Cardiac fibroblast (primary cell): Measurements from ENCODE around the gene MYO16.

ENCODE experiments used
- DNase-seq, 2 donors: peaks; one replicate each; pipeline versions ENCODE4 v3.0.0 to v3.0.0-alpha.2; 2010; ENCODE audit warnings: low read depth in 2 of 2
- H3K4me3 ChIP-seq, 2 donors: replicated peaks in 1 of 2; 1 replicate in 1 of 2; 2 replicates in 1 of 2; pipeline ENCODE4 v1.5.1; 2011; ENCODE audit warnings: low read depth in 2 of 2, low read length in 2 of 2, mild to moderate bottlenecking in 2 of 2, moderate library complexity in 1 of 2
- CTCF ChIP-seq: IDR thresholded peaks from one replicate; pipeline ENCODE4 v1.5.1; 2011; ENCODE audit warnings: low read depth, mild to moderate bottlenecking, low read length, inconsistent platforms

The MYO16 gene

DNA sequence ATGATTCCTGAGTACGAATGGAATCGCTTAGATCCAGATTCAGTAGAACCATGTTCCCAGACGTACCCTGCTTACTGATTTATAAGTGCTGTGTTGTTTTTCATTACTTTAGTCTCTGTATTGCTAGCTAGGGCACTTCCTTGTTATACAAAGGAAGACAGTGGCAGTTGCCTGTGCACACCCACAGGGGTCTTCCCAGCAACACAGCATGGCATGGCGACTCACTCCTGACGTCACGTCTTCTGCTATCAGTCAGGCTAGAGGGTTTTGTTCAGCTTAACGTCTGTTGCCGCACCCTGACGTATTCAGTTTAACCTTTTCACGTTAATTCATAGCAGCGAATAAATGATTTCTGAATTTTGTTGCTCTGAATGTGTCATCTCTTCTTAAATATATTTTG is 295.1 kb downstream of the MYO16 start:
- no peak for DNase-seq
- H3K4me3 ChIP-seq = no peak overlapping the region
- TF ChIP-seq CTCF = no peak

DNA sequence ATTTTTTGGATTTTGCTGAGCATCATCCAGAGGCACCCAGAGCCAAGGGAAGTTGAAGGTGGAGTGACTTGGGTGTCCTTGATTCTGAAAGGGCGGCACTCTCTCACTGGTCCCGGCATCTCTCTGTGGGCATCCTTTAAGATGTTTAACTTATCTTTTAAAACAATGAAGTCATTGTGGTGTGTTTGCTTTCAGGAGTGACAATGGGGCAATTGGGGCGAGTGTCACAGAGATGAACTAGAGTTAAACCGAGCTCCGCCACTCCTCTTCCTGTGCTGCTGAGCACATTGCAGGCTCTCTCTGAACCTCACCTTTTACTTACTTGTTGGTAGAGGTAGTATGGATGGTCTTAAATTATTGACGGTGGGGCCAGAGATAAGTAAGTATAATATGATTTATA is 295.7 kb downstream of the MYO16 start:
- TF ChIP-seq CTCF = no peak
- no peak for DNase-seq
- no peak overlapping the region for H3K4me3 ChIP-seq

DNA sequence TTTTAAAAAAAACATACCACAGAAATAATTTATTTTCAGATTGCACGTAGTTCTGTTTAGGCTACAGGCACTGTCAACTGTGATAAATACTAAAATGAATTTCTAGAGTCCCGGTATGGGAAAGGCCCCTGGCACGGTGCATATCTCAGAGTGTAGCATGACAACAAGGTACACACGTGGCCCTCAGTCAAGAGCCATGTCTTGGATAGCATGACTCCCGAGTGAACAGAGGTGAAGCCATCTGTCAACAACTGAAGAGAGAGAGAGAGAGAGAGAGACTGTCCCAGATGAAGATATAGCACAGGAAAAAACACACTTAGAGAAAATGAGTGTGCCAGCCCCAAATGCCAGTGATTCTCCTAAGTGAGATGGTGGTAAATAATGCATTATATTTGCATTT is 297.5 kb downstream of the MYO16 start:
- TF ChIP-seq CTCF = no peak
- H3K4me3 ChIP-seq = no peak overlapping the region
- DNase-seq = no peak

- no peak for DNase-seq
- TF ChIP-seq CTCF = no peak
- no peak overlapping the region for H3K4me3 ChIP-seq
Observed at GRCh38 chr13:108927615-108928014, 298.2 kb downstream of the MYO16 start.

DNA sequence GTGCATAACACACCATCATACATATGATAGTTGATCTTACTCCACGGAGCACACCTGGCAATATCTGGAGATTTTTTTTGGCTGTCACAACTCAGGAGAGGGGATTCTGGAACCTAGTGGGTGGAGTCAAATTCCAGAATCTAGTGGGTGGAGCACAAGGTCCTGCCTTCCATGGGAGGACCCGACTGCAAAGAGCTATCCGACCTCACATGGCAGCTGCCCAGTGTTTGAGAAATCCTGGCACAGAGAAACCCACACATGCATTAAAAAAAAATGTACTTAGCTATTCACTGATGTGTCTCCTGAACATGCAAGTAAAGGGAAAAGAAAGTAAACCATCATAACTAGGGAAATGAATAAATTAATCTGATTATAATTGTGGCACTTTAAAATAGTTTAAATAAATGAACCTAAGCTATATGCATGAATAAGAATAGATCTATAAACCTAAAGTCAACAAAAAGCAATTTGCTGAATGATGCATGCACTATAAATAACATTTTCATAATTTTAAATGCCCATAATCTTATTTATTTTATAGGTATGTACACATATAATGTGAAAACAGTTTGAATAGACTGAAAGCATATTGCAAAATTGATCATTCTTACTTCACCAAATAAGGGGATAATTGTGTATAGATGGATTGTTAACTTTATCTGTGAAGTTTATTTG is 300.3 kb downstream of the MYO16 start:
- H3K4me3 ChIP-seq = no peak overlapping the region
- no peak for TF ChIP-seq CTCF
- peak; percentile 30 to 52 for DNase-seq

DNA sequence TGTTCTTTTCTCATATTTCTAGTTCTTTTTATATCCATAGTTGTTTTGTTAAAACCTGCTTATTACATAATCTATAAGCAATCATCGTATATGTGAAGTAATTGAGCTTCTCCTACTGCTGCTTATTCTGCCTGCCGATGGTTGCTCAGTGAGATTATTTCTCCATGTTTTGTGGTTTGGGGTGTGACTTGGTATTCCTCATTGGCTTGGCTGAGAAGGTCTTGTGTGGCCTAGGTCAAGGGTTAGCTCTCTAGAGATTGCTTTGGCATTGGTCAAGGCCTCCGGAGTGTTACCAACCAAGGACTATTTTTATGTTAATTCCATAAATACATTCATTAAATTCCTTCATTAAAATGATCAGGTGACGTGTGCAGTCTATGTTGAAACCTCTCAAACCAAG is 302.8 kb downstream of the MYO16 start:
- no peak for DNase-seq
- TF ChIP-seq CTCF = no peak
- H3K4me3 ChIP-seq = no peak overlapping the region

GRCh38 chr13:108933061-108933460 is 303.6 kb downstream of the MYO16 start:
- no peak overlapping the region for H3K4me3 ChIP-seq
- no peak for DNase-seq
- TF ChIP-seq CTCF = no peak
